IMR-90 (cell line): Measurements from ENCODE around the gene KCNMB2.

Experiments used
- POLR2A ChIP-seq: IDR thresholded peaks from 2 replicates; pipeline ENCODE4 v1.6.1; 2012; ENCODE audit warnings: mild to moderate bottlenecking, low read depth, low read length
- RAD21 ChIP-seq: IDR thresholded peaks from 2 replicates; pipeline ENCODE4 v1.6.1; 2012; ENCODE audit warnings: low read length, improper control_type of control experiment
- TF ChIP-seq, protein P1 (sequence below): conservative IDR thresholded peaks from 2 replicates; pipeline ENCODE4 v1.5.1; 2012; ENCODE audit warnings: mild to moderate bottlenecking, low read depth, low read length, improper control_type of control experiment

DNA sequence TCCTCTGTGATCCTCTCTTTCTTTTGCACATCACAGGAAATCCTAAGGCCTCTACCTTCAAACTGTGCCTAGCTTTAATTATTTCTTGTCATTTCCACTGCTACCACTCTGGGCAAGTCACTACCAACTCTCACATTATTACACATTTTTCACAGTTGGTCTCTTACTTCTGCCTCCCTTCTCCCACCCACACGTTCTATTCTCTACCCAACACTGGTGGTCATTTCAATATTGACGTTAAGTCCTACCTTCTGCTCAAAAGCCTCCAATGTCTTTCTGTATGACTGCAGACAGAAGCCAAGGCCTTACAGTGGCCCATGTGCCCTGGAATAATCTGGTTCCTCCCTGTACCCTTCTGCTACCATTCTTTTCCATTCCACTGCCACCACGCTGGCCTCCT lies 3.9 kb downstream of the KCNMB2 start:
- no peak for TF ChIP-seq POLR2A
- no peak for TF ChIP-seq RAD21
- TF ChIP-seq, protein P1, sequence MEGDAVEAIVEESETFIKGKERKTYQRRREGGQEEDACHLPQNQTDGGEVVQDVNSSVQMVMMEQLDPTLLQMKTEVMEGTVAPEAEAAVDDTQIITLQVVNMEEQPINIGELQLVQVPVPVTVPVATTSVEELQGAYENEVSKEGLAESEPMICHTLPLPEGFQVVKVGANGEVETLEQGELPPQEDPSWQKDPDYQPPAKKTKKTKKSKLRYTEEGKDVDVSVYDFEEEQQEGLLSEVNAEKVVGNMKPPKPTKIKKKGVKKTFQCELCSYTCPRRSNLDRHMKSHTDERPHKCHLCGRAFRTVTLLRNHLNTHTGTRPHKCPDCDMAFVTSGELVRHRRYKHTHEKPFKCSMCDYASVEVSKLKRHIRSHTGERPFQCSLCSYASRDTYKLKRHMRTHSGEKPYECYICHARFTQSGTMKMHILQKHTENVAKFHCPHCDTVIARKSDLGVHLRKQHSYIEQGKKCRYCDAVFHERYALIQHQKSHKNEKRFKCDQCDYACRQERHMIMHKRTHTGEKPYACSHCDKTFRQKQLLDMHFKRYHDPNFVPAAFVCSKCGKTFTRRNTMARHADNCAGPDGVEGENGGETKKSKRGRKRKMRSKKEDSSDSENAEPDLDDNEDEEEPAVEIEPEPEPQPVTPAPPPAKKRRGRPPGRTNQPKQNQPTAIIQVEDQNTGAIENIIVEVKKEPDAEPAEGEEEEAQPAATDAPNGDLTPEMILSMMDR, result no peak
